KBM-7 (cell line): ENCODE data around the gene CREB3L1.
"Not testable (repeated sequence)": the region's sequence is repeated elsewhere in the genome, so short reads cannot be mapped to it uniquely, and the experiment has no call there.

ENCODE experiments used
- DNase-seq: peaks from one replicate; pipeline ENCODE4 v3.0.0-alpha.2; 2015
- in situ Hi-C: fragments of 300-500 bp; cut with MboI; formaldehyde crosslinking; loops from 2 replicates; pipeline ENCODE4 v1.14.3; 2020; ENCODE audit warnings: low sequenced_read_pairs, low pct_unique_long_range_greater_than_20kb, mixed read lengths

CREB3L1 gene

DNA sequence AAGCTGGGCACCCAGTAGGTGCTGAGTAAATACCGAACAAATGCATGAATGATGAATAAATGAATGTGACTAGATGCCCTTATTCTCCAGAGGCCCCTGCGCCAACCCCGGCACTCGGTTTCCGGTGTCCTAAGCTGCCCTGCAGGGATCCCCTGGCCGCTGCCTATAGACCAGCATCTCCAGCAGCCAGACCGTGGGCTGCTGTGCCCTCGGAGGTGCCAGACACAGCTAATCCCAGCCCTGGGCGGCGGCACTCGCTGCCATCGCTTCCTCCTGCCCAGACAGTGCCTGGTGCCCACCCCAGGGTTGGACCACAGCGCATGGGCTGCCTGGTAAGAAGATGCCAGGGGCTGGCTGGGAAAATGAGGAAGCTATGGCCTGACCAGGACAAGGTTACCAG is 15.6 kb downstream of the CREB3L1 start:
- no peak for DNase-seq
- in situ Hi-C loops, result no loop called here

DNA sequence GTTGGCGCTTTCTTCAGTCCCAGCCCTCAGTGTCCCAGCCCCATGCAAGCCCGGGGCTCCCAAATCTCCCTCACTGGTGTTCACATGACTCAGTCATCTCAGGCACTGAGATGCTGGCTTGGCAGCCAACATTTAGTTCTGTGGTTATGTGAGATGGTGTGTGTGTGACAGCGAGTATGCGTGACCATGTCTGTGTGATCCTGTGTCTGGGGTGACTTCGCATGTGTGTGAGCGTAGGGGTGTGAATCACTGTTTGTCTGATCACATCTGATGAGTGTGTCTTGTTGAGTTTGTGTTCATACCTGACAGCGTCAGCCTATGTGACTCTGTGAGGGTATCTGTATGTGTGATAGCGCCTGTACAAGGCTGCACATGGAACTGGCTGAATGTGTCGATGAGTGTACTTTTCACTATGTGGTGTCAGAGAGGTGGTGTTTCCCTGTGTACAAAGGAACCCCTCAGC is 16.2 kb downstream of the CREB3L1 start:
- in situ Hi-C loops, result no loop called here
- DNase-seq, result no peak

DNA sequence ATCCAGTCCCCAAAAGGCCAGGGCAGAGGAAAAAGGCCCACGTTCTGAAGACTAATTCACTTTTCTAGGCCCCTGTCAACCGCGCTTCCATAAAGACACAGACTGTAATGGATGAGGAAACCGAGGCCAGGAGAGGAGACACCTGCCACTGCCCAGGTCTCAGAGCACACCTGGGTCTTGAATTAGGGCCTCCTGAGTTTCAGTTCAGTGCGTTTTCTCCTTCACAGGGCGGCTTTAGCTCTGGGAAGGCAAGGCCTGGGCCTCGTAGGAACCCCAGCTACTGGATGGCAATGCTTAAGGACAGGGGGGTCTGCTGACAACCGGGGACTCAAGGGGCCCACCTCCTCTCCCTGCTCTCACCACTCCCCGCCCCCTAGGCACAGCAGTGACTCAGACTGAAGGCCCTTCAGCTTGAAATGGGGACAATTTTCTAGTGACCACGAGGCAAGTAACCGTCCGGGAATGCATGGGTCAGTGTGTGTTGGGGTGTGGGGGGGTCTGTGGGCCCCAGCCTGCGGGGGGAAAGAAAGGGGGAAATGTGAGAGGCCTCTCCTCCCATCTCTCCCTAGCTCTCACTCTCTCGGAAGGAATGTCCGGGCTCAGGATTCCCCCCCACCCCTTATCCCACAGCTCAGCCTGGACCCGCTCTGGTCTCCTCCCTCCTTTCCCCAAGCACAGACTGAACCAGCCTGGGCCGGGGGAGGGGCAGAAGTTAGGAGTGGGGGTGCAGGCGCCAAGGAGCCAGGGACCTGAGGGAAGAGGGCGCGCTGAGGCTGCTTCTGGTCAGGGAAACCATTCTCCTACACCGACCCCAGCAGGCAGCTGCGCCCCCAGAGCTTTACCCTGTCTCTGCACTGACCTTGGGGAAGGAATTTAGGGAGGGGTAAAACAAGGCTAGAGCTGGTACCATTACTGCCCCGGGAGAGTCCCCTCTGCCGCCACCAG is 17.2 kb downstream of the CREB3L1 start:
- in situ Hi-C loops, result no loop called here
- DNase-seq, result no peak

DNA sequence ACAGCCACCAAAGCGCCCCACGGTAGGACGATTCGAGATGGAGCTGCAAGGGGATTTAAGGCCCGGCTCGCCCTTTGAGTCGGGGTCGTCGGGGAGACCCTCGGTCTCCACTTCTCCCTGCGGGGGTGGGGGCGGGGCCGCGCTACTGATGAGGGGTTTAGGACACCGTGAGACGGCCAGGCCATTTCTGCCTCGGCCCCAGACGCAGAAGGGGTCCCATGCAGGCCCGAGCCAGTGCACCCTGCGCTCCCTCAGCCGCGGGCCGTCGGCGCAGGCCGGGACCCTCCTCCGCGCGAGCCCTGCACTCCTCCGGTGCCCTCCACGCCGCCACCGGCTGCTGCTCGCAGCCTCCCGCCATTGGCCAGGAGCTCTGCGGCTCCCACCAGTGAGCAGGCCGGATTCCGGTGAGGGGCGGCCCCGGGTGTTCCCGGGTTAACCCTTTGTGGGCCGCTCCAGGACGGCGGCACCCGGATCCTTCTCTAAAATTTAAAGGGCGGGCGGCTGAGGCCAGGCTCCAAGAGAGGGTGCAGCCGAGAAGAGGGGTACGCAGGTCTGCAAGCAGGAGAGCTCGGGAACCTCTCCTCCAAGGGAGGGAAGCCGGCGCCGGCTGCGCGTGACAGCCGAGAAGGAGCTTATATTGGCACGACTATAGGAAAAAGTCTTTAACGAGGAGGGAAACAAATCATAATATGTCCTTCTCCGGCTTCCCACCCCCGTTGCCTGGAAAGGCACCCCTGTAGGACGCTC is 18.0 kb downstream of the CREB3L1 start:
- in situ Hi-C loops, result no loop called here
- DNase-seq, result peak; percentile 65

DNA sequence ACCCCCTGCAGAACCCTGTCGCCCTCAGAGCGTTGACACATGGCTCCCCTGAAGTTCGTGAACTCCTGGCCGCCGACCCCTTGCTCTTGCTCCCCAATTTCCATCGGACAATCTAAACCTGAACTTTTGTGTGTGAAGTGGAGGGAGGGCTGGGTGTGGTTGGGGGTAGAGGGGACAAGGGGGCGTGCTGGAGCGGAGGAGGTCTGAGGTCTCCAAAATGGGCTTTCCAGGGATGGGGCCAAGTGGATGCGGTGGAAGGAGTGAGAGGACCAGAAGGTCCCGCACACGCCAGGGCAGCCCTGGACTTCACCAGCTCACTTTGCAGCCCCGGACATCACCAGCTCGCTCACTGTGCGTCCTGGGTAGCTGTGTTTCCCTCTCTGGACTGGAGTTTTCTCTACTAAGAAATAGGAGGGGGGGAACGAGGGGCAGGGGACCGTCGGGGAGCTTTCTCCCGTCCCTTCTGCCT is 18.6 kb downstream of the CREB3L1 start:
- in situ Hi-C loops, result no loop called here
- no peak for DNase-seq

DNA sequence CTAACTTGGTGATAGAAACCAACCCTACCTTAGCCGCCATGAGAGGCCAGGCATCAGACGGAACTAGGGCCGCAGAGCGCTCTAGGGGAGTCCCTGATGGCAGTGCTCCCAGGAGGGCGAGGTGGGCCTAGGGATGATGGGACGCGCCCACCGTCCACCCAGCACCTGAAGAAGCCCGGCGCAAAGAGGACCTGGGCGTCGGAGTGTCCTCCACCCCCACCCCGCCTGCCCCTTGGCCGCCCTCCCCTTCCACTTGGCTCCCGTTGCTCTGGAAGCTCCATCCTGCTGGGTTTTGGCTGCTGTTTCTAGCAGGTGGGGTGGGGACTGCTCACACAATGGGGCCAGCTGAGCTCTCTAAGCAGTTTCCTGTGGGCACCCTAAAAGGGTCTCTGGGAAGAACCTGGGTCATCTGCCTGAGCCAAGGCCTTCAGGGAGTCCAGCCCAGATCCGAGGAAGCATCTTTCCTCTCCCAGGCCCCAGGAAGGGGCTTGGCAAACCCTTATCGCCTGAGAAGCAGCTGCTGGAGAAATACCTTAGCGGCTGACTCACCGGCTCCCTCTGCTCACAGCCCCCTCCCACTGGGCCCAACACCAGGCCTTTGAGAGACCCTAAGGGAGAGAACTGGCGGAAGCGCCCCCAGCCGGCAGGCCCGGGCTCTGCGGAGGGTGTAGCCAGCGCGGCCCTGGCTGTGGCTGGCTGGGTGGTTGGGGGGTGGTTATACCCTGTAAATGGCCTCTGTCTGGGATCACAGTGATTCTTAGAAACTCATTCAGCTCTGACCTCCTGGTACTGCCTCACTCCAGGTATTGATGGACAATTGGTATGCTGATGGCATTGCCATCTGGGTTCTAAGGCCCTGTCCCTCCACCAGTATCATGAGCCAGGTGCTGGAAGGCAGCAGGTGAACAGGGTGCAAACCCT is 19.3 kb downstream of the CREB3L1 start:
- no peak for DNase-seq
- in situ Hi-C loops, result no loop called here

DNA sequence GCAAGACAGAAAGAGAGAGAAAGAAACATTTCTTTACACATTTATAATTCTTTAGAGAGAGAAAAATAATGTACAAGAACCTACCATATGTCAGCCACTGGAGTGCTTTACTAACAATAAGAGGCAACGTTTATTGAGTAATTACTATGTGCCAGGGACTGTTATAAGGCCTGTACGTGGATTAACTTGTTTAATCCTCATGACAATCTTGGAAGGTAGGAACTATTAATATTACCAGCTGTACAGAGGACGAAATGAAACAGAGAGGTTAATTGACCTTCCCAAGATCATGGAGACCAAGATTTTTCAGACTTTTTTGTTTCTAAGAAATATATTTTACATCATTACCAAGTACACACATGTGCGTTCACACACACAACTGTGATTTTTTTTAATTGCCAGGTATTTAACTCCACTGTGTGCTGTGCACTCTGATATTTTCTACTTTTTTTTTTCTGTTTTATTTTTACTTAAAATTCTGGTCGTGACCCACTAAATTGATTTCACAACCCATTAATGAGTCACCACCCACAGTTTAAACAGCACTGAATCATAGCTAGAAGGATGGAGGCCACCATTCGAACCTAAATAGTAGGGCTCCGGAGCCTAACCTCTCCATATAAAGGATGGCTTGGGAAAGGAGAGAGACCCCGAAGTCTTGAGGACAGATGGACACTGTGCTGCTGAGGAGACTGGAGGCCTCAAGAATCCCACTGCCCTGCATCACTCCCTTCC is 21.4 kb downstream of the CREB3L1 start:
- DNase-seq, result no peak
- in situ Hi-C loops, result no loop called here

DNA sequence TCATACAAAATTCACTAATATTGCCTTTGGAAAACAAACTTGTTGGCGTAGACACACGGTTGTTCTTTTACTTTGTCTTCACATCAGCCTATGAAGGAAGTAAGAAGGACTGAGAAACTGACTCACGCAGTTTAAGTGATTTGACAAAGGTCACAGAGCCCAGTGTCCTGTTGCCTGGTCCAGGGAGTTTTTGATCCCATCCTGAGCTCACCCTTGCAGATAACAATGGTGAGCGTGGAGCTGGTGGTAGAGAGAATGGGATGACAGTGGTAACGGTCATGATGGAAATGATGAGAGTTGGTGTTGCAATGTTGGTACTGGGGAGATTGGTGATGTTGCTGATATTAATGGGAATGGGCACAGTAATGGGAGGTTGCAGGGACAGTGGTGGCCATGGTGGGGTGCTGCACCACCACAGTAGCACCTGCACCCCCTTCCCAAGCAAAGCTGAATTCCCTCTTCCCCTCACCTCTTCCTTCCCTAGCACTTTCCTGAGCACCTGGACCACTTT is 22.0 kb downstream of the CREB3L1 start:
- no peak for DNase-seq
- in situ Hi-C loops, result no loop called here

DNA sequence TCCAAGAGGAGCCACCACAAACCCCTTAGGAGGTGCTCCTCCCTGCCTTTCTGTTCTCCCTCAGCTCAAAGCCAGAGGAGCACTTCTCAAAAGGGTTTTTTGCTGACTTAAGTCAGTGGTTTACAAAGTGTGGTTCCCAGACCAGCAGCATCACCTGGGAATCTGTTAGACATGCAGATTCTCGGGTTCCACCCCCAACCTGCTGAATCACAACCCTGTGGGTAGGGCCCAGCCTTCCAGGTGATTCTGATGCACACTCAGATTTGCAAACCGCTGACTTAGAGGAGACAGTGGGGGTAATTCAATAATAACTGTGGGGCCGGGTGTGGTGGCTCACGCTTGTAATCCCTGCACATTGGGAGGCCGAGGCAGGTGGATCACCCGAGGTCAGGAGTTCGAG is 22.8 kb downstream of the CREB3L1 start:
- no peak for DNase-seq
- in situ Hi-C loops, result no loop called here

DNA sequence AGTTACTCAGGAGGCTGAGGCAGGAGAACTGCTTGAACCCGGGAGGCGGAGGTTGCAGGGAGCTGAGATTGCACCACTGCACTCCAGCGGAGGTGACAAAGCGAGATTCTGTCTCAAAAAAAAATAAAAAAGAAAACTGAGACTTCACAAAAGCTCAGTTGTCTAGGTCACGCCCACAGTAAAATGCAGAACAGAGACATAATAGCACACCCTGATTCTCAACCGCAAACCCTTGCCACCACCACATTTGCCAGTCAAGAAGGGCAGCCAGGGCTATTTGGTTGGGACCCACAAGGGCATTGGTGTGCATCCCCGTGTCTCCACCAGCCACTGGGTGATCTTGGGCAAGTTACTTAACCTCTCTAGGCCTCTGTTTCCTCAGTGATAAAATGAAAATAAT is 25.4 kb downstream of the CREB3L1 start:
- no peak for DNase-seq
- in situ Hi-C loops, result no loop called here

DNA sequence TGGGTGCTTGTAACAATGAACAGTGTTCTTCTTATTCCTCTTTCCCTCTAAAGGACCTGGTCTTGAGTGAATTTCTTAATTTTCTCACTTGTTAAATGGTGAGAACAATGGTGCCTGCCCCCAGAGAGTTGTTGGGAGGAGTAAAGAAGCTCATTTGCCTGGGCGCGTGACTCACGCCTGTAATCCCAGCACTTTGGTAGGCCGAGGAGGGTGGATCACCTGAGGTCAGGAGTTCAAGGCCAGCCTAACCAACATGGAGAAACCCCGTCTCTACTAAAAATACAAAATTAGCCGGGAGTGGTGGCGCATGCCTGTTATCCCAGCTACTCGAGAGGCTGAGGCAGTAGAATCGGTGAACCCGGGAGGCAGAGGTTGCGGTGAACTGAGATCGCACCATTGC is 26.6 kb downstream of the CREB3L1 start:
- DNase-seq, in situ Hi-C loops: not testable (repeated sequence)

DNA sequence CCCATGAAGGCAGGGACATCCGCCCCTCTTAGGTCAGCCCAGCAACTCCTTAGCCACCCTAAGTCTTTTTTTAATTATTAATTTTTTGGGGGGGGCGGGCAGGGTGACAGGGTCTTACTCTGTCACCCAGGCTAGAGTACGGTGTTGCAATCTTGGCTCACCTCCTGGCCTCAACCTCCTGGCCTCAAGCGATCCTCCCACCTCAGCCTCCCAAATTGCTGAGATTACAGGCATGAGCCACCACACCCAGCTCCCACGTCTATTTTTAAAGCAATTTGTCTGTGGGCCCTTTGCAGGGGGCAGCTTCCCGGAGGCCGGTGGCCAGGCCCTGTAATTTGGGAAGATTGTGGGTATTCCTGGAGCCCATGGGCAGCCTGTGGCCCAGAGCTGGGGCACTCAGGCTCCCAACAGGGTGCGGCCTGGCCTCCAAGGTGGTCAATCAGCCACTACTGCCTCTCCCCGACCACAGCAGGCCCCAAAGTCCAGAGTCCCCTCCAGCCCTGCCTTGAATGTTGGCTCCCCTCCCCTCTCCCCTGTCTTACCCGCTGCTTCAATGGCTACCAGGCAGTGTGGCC is 27.2 kb downstream of the CREB3L1 start:
- in situ Hi-C loops, result no loop called here
- no peak for DNase-seq

DNA sequence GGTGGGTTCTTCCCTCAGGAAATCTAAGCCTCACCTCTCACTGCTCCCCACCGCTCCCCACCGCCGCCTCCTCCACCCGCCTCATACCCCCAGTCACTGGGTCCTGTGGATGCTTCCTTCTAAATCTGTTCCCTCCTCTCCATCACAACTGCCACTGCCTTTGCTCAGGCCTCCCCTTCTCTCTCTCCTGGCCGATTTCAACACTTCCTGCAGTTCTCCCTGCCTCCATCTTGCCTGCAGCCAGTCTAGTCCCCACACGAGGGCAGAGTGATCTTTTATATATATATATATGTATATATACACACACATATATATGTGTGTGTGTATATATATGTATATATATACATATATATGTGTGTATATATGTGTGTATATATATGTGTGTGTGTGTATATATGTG is 27.8 kb downstream of the CREB3L1 start:
- peak; percentile 65 for DNase-seq
- in situ Hi-C loops, result no loop called here

DNA sequence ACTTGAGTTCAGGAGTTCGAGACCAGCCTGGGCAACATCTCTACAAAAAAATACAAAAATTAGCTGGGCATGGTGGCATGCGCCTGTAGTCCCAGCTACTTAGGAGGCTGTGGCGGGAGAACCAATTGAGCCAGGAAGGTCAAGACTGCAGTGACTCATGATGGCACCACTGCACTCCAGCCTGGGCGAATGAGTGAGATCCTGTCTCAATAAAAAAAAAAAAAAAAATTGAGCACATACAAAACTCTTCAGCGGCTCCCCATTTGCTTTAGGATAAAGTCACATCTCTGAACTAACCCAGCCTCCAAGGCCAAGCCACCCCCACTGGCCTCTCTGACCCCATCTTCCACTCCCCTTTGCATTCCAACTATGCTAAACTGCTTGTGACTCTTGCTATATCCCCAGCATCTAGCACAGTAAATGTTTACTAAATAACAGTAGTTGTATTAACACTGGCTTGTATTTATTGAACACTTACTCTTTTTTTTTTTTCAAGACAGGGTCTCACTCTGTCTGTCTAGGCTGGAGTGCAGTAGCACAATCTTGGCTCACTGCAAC is 28.9 kb downstream of the CREB3L1 start:
- DNase-seq, result no peak
- in situ Hi-C loops, result no loop called here

DNA sequence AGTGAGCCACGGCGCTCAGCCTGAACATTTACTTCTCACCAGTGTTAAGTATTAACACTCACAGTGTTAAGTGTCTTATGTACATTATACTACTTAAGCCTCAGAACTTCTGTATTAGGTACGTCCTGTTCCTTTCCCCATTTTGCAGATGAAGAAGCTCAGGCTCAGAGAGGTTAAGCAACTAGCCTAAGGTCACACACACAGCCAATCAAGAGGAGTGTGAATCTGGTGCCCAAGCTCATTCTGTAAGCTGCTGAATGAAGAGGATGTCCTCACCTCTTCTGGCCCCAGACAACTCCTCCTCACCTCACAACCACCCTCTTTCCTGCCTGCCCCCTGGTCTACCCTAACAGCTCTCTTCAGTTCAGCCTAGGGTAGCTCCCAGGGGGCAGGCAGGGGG is 29.9 kb downstream of the CREB3L1 start:
- DNase-seq, result no peak
- in situ Hi-C loops, result no loop called here

DNA sequence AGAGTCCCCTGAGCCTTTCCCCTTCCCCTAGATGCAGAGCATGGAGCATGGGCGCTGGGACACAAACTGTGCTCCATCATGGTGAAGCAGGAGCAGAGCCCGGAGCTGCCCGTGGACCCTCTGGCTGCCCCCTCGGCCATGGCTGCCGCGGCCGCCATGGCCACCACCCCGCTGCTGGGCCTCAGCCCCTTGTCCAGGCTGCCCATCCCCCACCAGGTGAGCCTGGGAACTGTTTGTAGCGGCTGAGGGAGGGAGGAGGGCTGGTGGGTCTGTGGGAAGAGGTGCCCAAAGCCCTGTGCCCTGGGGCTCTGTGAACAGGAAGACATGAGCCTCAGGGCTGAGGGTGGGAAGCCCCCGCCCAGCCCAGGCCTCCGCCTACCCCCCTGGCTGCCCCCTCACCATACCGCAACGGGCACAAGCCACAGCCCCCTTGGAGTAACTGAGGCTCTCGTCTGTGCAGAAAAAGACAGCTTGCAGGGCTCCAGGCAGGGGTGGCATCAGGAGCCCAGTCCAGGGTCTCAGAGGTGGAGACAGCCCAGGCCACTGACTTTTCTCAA is 30.4 kb downstream of the CREB3L1 start:
- in situ Hi-C loops, result no loop called here
- no peak for DNase-seq

DNA sequence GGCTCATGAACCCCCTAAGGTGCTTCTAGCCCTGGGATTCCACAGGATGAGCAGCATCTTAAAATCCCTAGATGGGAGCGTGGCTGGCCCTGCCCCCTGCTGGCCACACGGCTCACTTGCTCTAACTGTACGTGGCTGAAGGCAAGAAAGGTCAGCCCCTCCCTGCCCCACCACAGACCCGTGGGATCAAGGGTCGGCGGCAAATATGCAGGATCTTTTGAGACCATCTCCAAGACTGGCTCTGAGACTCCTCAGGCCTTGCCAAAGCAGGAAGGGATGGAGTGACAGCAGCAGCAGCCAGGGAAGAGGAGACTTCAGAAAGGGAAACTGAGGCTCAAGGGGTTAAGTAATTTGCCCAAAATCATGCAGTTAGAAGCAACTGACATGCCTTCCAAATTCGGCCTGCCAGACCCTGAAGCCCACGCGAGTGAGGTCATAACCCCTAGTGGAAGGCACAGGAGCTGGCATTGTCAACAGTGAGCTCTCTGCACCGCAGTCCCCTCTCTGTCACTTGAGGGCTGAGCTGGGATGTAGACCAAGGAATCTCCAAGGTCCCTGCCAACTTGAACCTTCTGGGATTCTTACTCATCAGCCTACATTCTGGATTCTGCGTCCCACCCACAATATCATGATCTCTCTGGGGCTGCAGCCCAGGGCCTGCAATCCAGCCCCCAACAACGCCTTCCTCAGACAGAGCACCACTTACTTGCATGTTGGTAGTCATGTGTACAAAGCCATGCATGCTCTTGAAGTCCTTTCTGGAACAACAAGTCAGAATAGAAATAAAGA is 31.4 kb downstream of the CREB3L1 start:
- DNase-seq, result peak; percentile 66
- in situ Hi-C loops, result no loop called here
